ACHN (cell line): Measurements from ENCODE around the gene PICK1.

Experiments
- DNase-seq: peaks from one replicate; pipeline ENCODE4 v3.0.0-alpha.2; 2015
- in situ Hi-C: cut with HindIII; loops from 2 replicates; pipeline ENCODE4 v1.10.0; 2017; ENCODE audit warnings: low sequenced_read_pairs, low pct_ligation_motif_present, low pct_unique_long_range_greater_than_20kb

Gene PICK1

DNA sequence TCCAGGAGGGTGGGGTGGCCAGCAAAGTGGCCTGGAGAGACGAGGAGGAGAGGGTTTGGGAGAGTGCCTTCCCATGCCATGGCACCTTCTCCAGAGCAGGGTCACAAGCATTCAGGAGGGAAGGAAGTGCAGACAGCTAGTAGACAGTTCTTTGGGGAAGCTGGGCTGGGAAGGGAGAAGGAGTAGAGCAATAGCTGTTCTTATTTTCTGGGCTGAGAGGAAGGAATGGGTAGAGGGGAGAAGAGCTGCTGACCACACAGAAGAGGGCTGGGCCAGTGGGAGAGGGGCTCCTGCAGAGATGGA, 14.8 kb upstream of the PICK1 start:
- in situ Hi-C loops, result no loop called here
- no peak for DNase-seq

DNA sequence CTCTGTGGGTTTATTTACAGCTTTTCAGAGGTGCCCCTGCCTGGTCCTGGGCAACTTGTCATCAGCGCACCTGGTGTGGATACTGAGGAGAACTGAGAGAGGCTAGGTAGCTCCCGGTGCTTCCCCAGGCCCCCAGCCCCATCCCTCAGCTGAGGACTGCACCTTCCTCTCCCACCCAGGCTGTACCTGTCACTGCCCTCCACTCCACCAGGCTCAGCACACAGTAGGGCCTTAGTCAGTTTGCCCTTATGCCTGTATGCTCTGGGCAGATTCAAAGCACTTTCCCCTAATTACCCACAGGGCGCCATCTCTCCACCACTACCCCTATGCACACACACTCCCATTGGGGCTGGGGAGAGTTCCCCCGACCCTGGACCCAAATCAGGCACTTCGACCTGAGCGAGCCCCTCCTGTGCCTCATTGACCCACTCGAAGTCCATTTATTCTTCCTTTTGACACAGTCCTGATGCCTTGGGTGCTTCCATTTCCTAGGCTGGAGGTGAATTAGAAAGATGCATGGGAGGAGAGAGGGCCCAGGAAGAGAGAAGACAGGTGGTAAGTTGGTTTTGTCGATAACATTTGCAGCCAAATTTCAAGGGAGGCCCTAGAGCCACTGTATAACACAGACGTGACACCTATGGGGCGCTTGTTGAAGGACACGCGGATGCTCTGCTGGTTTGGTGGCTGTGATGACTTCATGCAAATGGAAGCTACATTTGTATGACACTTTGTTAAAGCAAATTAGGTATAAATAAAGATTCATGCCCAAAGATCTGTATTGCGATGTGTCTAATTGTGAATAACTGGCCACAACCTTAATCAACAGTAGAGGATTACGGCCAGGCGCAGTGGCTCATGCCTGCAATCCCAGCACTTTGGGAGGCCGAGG, 13.8 kb upstream of the PICK1 start:
- no peak for DNase-seq
- in situ Hi-C loops, result no loop called here

DNA sequence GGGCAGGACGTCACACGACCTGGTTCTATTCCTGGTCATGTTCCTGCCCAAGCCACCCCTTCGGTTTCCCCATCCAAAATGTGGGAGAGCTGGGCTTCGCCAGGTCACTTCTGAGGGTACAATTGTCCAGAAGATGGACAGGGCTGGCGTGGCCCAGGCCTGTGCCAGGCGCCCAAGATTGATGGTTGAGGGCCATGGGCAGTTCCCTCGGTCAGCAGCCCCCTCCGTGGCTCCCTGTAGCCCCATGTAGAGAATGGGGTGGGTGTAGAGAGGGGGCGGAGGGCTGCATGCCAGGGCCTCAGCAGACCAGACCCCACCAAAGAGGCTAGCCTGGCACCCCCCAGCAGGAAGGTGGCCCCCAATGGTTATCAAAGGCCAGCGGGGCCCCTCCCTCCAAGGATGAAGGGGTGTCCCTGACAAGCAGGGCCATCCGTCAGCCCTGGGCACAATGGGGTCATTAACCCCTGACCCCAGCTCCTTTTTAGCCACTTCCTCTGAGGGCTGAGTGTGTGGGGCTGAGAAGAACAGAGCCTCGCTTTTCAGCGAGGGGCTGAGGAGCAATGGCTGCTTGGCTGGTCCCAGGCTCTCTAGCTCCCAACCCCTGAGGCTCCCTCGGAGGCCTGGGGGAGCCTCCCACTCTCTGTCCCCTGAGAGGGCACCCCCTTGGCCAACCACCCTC, 11.0 kb upstream of the PICK1 start:
- DNase-seq, result no peak
- in situ Hi-C loops, result no loop called here

DNA sequence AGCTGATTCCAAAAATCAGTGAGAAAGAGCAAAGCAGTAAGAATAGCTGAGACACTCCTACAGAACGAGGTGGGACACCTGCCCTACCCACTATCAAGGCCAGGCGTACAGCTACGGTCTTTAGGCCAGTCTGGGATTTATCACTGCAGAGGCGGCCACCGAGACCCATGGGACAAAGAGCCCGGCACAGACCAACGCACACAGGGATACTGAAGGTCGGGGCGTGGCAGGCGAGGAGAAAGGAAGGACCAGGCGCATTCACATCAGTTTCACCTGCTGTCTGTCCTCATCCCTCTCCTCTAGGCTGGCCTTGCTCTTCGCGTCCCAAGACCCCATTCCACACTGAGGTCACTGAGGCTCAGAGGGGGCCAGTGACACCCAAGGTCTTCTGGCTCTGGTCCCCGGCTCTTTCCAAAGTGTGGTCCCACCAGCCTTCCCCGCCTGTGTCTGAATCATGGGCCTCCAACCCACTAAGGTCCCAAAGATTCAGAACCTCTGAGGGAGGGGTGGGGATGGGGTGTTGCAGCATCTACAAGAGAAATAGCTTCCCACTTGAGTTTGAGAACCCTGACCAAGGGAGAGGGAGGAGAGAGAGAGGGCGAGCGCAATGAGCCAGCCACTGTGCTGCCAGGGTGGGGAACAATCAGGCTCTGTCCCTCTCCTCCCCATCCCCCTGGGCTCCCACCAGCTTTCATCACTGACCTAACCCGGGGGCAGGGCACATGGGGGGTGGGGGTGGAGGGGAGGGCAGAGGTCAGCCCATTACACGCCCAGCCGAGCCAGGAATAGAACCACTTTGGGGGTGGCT, 7.2 kb upstream of the PICK1 start:
- no peak for DNase-seq
- in situ Hi-C loops, result no loop called here

DNA sequence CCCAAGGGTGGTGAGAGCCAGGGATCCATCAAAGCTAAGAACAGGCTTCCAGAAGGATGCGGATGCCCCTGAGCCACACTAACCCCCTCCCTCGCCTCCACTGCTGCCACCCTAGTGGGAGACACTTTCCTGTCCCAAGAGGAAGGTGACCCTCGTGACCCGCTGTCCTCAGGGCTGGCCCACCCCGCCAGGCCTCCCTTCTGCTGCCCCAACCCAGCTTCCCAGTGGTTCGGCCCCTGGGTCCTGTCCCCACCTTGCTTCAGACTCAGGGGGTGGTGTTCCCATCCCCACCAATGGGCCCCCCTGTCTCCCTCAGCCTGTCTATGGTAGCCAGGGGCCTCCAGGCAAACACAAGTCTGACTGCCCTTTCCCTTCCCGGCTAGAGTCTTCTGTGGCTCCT, 6.5 kb upstream of the PICK1 start:
- in situ Hi-C loops, result no loop called here
- DNase-seq, result no peak

DNA sequence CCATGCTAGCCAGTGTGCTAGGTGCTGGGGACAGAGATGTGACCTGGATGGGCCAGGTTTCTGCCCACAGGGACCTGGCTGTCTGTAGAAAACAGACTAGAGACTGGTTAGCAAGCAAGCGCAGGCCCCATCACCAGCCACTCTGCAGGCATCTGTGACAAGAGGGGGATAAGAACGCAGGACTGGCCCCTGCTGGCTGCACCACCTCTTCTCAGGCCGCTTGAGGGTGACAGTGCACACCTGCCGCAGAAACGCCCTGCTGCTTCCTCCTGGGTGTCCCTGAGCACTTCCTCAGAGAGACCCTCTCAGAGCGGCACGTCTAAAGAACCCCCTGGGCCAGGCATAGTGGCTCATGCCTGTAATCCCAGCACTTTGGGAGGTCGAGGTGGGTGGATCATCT, 5.9 kb upstream of the PICK1 start:
- in situ Hi-C loops, result no loop called here
- DNase-seq, result no peak

DNA sequence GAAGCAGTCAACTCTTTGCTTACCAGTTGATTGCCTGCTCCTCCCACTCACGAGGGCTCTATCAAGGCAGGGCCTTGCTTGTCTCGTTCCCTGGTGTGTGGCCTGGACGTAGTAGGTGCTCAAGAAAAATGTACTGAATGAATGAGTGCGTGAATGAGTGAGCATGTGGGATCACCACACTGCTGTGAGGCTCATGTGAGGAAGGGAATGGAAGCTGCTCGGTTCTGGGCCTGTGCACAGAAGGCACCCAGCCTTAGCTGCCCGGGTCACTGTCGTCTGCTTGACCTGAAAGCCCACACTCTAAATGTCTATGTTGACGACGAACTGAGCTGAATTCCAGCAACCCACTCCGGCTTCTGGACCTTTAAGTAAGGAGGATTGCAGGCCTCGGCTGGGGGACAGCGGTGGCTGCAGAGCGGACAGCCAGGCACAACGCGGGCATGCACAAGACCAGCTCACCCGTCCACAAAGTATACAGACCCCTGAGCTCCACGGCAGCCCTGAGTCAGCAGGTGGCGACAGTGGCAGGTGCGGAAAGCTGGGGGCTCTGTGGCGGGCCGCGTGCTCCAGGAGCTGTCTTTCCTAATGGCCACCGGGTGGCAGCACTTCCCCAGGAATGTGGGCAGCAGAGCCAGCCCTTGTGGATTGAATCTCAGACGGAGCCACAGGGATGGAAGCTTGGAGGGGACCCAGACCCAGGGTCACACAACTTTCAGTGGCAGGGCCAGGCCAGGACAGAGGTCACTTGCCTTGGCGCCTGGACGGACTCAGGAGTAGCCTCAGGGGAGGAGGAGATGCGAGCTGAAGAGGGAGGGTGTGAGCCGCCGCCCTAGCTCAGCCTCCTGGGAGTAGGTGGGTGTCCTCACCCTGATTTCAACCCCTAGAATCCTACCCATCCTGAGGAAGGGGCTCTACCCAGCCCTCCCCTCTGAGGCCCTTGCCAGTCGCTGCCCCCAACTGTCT, 5.0 kb upstream of the PICK1 start:
- in situ Hi-C loops, result no loop called here
- peak; percentile 70 for DNase-seq

DNA sequence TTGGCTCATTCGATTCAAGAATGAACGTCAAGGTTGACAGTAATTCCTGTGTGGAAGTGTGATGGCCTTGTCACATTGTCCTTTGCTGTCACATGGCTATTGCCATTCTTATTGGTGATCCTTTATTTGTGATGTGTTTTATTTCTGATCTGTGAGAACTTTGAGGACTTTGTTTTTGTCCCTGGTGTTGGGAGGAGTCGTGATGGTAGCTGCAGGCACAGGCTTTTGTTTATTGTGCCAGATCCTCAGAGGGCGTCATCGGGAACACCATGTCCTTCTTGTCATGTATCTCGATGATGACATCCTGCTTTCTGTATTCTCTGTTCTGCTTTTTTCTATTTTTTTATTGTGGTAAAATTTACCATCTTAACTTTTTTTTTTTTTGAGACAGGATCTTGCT, 5.6 kb downstream of the PICK1 start:
- no peak for DNase-seq
- in situ Hi-C loops, result no loop called here

DNA sequence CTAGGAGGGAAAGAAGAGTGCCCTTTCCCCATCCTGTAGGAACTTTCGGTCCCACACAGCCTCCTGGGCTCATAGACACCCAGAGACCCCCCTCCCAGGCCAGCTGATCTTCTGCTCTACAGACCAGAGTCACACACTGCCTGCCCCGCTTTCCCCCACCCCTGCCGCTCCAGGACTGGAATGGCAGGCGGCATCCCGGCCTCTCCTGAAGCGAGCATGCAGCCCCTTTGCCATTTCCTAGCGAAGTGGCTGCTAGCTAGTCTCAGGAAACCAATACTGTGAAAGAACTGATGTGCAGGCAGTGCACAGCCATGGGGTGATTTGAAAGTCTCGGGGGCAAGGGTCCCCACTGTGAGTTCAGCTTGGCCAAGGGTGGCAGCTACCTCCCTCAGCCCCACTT, 8.3 kb downstream of the PICK1 start:
- in situ Hi-C loops, result no loop called here
- DNase-seq, result no peak

DNA sequence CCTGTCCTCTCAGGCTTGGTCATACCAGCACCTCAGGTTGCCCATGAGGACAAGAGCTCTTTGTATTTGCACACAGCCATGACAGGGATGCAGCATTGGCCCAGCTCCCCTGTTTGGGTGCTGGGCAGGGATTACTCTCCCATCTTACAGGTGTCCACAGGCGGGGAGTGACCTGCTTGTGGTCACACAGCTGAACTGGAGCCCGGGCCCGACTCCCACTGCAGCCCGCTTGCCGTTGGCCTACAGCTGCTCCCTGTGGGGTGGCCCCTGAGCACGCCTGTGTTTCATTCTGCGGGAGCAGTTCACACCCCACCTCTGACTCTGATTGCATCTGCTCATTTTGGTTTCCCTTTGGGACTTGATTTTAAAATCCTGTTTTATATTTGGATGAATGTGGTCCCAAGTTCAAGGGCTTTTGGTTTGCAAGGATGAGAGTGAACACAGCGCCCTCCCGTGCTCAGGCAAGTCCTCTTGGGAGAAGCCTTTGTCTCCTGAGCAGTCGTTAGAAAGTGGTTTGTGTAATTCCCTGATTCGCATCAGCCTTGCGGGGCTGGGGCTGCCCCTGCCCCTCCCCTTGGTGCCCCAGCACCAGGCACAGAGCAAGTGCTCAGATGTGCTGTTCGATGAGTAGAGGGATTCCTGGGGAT, 9.3 kb downstream of the PICK1 start:
- in situ Hi-C loops, result no loop called here
- no peak for DNase-seq

DNA sequence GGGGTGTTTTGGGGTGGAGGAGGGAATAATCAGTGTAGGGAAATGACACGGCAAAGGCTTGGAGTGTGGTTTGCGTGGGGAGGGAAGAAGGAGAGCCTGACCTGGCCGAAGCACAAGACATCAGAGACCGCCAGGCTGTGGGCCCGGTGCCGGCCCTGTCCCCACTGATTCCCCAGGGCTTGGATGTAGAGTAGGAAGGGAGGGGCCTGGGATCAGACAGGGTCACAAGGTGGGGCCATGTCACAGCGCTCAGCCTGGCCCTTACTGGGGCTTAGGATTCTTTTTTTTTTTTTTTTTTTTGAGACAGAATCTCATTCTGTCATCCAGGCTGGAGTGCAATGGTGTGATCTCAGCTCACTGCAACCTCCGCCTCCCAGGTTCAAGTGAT, 9.8 kb downstream of the PICK1 start:
- no peak for DNase-seq
- in situ Hi-C loops, result no loop called here

DNA sequence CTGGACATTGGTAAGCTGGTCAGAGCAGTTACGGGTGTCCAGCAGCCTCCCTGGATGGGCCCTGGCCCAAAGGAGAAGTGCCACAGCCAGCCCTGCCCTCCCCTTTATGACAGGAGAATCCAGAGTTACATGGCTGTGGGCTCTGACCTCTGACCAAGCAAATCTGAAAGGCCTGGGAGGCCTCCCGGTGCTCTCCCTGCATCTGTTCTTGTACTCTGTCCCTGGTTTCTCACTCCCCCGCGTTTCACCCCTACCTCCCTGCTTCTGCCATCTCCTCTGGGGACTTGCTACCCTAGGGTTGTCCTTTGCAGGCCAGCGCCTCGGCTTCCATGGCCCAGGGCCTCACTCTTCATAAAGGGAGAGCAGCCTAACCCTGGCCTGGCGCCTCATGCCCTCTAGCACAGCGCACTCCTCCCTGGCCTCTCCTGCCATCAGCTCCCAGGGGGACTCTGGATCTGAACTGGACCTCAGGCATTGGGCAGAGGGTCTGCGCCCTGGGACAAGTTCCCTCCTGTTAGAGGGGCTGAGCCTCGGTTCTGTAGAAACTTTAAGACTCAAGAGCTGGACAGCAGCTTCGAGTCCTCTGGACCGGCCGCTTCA, 10.7 kb downstream of the PICK1 start:
- no peak for DNase-seq
- in situ Hi-C loops, result no loop called here

DNA sequence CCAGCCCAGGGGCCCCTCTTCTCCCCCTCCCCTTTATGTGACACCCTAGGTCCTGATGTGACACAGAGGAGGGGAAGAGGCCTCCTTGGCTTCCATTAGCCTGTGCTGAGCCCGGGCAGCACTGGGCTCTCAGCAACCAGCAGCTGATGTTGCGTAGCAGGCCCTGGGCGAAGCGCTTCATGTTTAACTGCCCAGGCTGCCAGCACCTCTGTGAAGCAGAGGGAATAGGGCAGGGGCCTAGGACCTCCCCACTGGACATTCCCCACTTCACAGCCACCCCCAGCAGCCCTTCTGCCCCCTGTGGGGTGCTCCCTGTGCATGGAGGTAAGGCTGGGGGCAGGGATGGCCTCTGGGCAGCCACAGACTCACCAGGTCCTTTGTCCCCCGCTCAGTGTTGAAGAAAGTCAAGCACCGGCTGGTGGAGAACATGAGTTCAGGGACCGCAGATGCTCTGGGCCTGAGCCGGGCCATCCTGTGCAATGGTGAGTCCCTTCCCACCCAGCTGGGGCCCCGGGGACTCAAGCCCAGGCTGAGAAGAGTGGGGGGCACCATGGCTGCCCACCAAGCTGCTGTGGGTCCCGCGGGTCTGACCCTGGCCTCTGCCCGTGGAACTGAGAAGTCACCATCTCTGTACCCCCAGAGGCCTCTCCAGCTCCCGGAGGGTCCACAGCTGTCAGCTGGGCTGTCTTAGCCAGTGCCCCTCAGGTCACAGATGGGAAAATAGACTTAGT, 11.6 kb downstream of the PICK1 start:
- in situ Hi-C loops, result no loop called here
- DNase-seq, result no peak

DNA sequence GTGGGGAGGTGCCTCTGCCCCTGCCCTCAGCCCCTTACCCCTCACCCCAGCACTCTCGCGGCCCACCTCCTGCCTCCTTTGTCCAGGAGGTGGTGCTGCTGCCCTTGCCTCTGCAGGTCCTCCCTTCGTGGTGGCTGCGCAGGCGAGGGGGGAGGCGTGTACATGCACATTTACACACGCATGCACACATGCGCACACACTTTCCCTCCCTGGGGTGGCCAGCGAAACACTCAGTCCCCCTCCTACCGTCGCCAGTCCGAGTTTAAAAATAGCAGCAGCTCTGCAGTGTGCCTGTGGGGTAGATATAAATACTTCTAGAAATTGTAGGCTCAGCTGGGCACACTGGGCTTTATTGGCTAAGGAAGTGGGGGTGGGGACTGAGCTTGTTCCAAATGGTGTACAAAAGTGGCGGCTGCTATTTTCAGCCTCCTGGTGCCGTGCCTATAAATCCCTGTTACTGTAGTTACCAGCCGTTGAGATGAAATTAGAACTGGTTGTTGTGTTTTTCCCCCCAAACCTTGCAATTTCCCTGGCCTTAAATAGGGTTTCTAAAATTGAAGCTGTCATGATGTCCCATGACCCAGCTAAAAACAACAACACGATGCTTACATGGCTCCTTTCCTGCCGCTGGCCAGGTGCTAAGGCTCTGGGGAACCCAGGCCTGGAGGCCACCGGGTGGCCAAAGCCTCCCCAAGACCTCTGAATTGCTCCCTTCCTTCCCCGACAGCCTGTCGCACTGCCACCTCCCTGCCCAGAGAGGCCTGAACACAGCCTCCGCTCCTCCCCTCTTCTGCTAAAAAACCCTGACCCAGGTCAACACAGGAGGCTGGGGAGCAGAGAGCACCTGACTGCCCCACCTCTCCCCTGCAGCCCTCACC, 12.4 kb downstream of the PICK1 start:
- DNase-seq, result peak; percentile 10
- in situ Hi-C loops, result no loop called here

DNA sequence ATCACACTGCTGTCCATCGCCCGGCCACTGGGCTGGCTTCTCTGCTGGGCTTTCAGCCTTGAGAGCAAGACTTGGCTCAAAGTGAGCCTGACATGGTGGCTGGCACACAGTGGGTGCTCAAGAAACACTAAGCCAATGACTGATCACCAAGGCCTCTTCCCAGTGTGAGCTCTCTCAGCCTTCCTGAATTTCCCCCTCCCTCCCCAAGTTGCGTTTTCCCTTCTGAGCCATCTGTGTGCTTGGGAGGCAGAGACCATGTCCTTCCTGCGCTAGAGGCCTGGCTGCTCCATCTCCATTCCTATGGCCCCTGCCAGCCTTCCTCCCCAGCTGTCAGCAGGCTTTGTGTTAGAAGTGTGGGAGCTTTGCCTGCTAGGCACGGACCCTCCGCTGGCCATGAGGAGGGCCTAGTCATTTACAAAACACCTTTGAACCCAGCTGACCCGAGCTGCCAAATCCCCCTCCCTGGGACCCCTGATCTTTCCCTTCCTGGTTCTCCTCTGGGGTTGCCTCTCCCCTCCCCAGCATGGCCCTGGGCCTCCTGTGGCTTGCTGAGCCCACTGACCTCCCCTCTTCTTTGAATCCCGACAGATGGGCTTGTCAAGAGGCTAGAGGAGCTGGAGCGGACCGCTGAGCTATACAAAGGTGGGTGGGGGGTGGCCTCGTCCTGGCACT, 13.2 kb downstream of the PICK1 start:
- in situ Hi-C loops, result no loop called here
- DNase-seq, result no peak
